ENCODE results near the gene FREM1. TPM values are rescaled to one million over a fixed set of nuclear protein-coding genes. Genes with fewer than 3 reads are reported as not detected.

FREM1 gene
- total RNA-seq, 1 experiment from 2014 or later: 0.50 TPM

- Histone ChIP-seq H3K36me3 (ENCODE audit: control insufficient read depth, insufficient read depth, low read length) (no peaks in the 10 kb centered on the region), H3K27me3 (replicated peaks; ENCODE audit: control insufficient read depth, insufficient read depth, low read length) (no peaks in the 10 kb centered on the region), H3K4me1 (peaks cover 10% of the 10 kb centered on the region; the same call in 1 of the 2 replicates), H3K9me3 (no peaks in the 10 kb centered on the region), H3K4me3 (ENCODE audit: low read depth, low read length) (no peak overlapping the region)
- POLR2A ChIA-PET: no interaction called here
- H3K4me3 Mint-ChIP-seq (ENCODE audit: unreplicated experiment): no peak overlapping the region
- intact Hi-C loops (cut with micrococcal nuclease; ENCODE audit: unreplicated experiment): no loop called here
- peaks cover 7% of the 10 kb centered on the region for H3K4me1 Mint-ChIP-seq (ENCODE audit: low read depth, unreplicated experiment)
- no peaks in the 10 kb centered on the region for H3K27me3 Mint-ChIP-seq (ENCODE audit: insufficient read depth, unreplicated experiment)
- H3K36me3 Mint-ChIP-seq (ENCODE audit: insufficient read depth, unreplicated experiment): no peaks in the 10 kb centered on the region
- H3K9me3 Mint-ChIP-seq (ENCODE audit: unreplicated experiment): no peaks in the 10 kb centered on the region
- no TSS peak for BruUV-seq (replicated peaks)
- TF ChIP-seq CTCF (IDR thresholded peaks at IDR 0.05; ENCODE audit: insufficient read depth in 1 of 2, low read depth in 1 of 2, low read length in 1 of 2, severe bottlenecking in 1 of 2, unreplicated experiment in 1 of 2): no peak
- CTCF ChIA-PET: no interaction called here
- DNase-seq: no peak
- H3K27ac Mint-ChIP-seq (ENCODE audit: unreplicated experiment): no peak overlapping the region
Observed at GRCh38 chr9:14913366-14913765, 3.1 kb upstream of the FREM1 start.

GRCh38 chr9:14912859-14913258, 2.6 kb upstream of the FREM1 start:
- no peak for TF ChIP-seq CTCF (IDR thresholded peaks at IDR 0.05; ENCODE audit: insufficient read depth in 1 of 2, low read depth in 1 of 2, low read length in 1 of 2, severe bottlenecking in 1 of 2, unreplicated experiment in 1 of 2)
- no peak for DNase-seq
- CTCF ChIA-PET: no interaction called here
- Histone ChIP-seq H3K27me3 (replicated peaks; ENCODE audit: control insufficient read depth, insufficient read depth, low read length) (no peaks in the 10 kb centered on the region), H3K4me3 (ENCODE audit: low read depth, low read length) (no peak overlapping the region), H3K4me1 (peaks cover 10% of the 10 kb centered on the region; the same call in 1 of the 2 replicates), H3K9me3 (no peaks in the 10 kb centered on the region), H3K36me3 (ENCODE audit: control insufficient read depth, insufficient read depth, low read length) (no peaks in the 10 kb centered on the region)
- no peaks in the 10 kb centered on the region for H3K36me3 Mint-ChIP-seq (ENCODE audit: insufficient read depth, unreplicated experiment)
- no TSS peak for BruUV-seq (replicated peaks)
- no peak overlapping the region for H3K27ac Mint-ChIP-seq (ENCODE audit: unreplicated experiment)
- peaks cover 7% of the 10 kb centered on the region for H3K4me1 Mint-ChIP-seq (ENCODE audit: low read depth, unreplicated experiment)
- H3K9me3 Mint-ChIP-seq (ENCODE audit: unreplicated experiment): no peaks in the 10 kb centered on the region
- H3K4me3 Mint-ChIP-seq (ENCODE audit: unreplicated experiment): no peak overlapping the region
- intact Hi-C loops (cut with micrococcal nuclease; ENCODE audit: unreplicated experiment): no loop called here
- POLR2A ChIA-PET: no interaction called here
- H3K27me3 Mint-ChIP-seq (ENCODE audit: insufficient read depth, unreplicated experiment): no peaks in the 10 kb centered on the region

- H3K4me3 Mint-ChIP-seq (ENCODE audit: unreplicated experiment): no peak overlapping the region
- H3K36me3 Mint-ChIP-seq (ENCODE audit: insufficient read depth, unreplicated experiment): no peaks in the 10 kb centered on the region
- DNase-seq: no peak
- H3K27me3 Mint-ChIP-seq (ENCODE audit: insufficient read depth, unreplicated experiment): no peaks in the 10 kb centered on the region
- H3K4me1 Mint-ChIP-seq (ENCODE audit: low read depth, unreplicated experiment): peaks cover 7% of the 10 kb centered on the region
- ChIA-PET POLR2A (no interaction called here), CTCF (no interaction called here)
- intact Hi-C loops (cut with micrococcal nuclease; ENCODE audit: unreplicated experiment): no loop called here
- TF ChIP-seq CTCF (IDR thresholded peaks at IDR 0.05; ENCODE audit: insufficient read depth in 1 of 2, low read depth in 1 of 2, low read length in 1 of 2, severe bottlenecking in 1 of 2, unreplicated experiment in 1 of 2): no peak
- no peak overlapping the region for H3K4me3 ChIP-seq (ENCODE audit: low read depth, low read length)
- no peaks in the 10 kb centered on the region for H3K9me3 ChIP-seq
- no peak overlapping the region for H3K27ac Mint-ChIP-seq (ENCODE audit: unreplicated experiment)
- no peaks in the 10 kb centered on the region for H3K9me3 Mint-ChIP-seq (ENCODE audit: unreplicated experiment)
- BruUV-seq (replicated peaks): no TSS peak
- peaks cover 10% of the 10 kb centered on the region; the same call in 1 of the 2 replicates for H3K4me1 ChIP-seq
- H3K36me3 ChIP-seq (ENCODE audit: control insufficient read depth, insufficient read depth, low read length): no peaks in the 10 kb centered on the region
- no peaks in the 10 kb centered on the region for H3K27me3 ChIP-seq (replicated peaks; ENCODE audit: control insufficient read depth, insufficient read depth, low read length)
Observed at GRCh38 chr9:14911046-14911445, 818 bp upstream of the FREM1 start.

Measured in Caco-2 (cell line).